Measurements from ENCODE around the gene TMEM37.

DNA sequence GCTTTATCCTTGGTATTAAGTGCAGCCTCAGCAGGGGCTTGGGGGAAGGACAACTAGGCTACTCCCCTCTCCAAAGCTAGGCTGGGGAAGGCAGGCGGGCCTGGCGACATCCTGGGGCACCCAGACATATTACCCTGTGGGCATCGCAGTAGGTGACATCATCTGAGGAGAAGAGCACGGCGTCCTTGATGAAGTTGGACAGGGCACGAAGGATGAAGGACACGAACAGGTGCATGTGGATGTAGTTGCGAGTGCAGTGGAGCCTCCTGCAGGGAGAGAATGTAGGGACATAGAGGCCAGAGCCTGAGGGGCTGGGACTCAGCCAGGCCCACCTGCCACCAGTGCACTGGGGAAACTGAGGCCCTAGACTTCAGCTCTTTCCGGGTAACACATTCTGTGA is 32.3 kb downstream of the TMEM37 start:
- TF ChIP-seq CTCF (IDR thresholded peaks at IDR 0.05; ENCODE audit: borderline replicate concordance, extremely low read depth, low read length, poor library complexity, severe bottlenecking) (no peak), EZH2 (IDR thresholded peaks at IDR 0.05; ENCODE audit: borderline replicate concordance, low read depth, low read length, severe bottlenecking) (no peak)

Measured in DND-41 (cell line).